Heart left ventricle (tissue), 16 donors: ENCODE measurements around the gene RPL26. TPM values are rescaled to one million over a fixed set of nuclear protein-coding genes. Genes with fewer than 3 reads are reported as not detected.

Experiments used
- ATAC-seq, 4 donors: fragments of 200-7000 bp; cut with Tn5 transposase; one replicate each; pipeline ENCODE4 v1.9.1; 2020 to 2022; ENCODE audit warnings: moderate library complexity in 4 of 4, mild to moderate bottlenecking in 3 of 4, moderate number of reproducible peaks in 1 of 4
- DNase-seq, 5 donors: peaks; one replicate each; pipeline ENCODE4 v3.0.0-alpha.2; 2020
- H3K27ac ChIP-seq, 12 donors: fragments of 200-600 bp; sonication (generic) in 4 of 12; one replicate each; pipeline versions ENCODE4 v1.5.0 to v1.8.0; 2016 to 2022; ENCODE audit warnings: mild to moderate bottlenecking in 2 of 12
- H3K27me3 ChIP-seq, 9 donors: fragments of 200-600 bp; sonication (generic) in 2 of 9; one replicate each; pipeline versions ENCODE4 v1.5.1 to v1.8.0; 2016 to 2022; ENCODE audit warnings: mild to moderate bottlenecking in 3 of 9
- H3K36me3 ChIP-seq, 9 donors: fragments of 200-600 bp; sonication (generic) in 2 of 9; one replicate each; pipeline versions ENCODE4 v1.5.0 to v1.8.0; 2018 to 2022; ENCODE audit warnings: mild to moderate bottlenecking in 2 of 9
- H3K4me1 ChIP-seq, 12 donors: fragments of 200-600 bp; sonication (generic) in 4 of 12; one replicate each; pipeline versions ENCODE4 v1.5.0 to v1.8.0; 2016 to 2022; ENCODE audit warnings: mild to moderate bottlenecking in 3 of 12
- H3K4me3 ChIP-seq, 12 donors: fragments of 200-600 bp; sonication (generic) in 4 of 12; one replicate each; pipeline versions ENCODE4 v1.5.0 to v1.8.0; 2017 to 2022; ENCODE audit warnings: mild to moderate bottlenecking in 9 of 12, moderate library complexity in 4 of 12
- H3K9me3 ChIP-seq, 12 donors: fragments of 200-600 bp; sonication (generic) in 4 of 12; one replicate each; pipeline versions ENCODE4 v1.5.0 to v1.8.0; 2016 to 2022; ENCODE audit warnings: mild to moderate bottlenecking in 1 of 12
- CTCF ChIP-seq, 12 donors: fragments of 200-600 bp; sonication (generic) in 4 of 12; IDR thresholded peaks; one replicate each; pipeline versions ENCODE4 v1.5.0 to v1.8.0; 2018 to 2022; ENCODE audit warnings: antibody characterized with exemption in 12 of 12, mild to moderate bottlenecking in 5 of 12
- POLR2A ChIP-seq, 2 donors: fragments of 450-650 bp; IDR thresholded peaks; one replicate each; pipeline ENCODE4 v1.6.1; 2017; ENCODE audit warnings: antibody characterized with exemption in 2 of 2, mild to moderate bottlenecking in 2 of 2, moderate library complexity in 2 of 2
- WGBS, 4 donors: extraction: QIAGEN DNeasy Blood & Tissue Kit in 2 of 4; methylation state at CpG; one replicate each; pipeline versions ENCODE4 v1.1.5 to v1.1.7; 2013 to 2018; 5-methylcytosine and 5-hydroxymethylcytosine counted together
- intact Hi-C, 10 donors: fragments of 100-400 bp; cut with DNase I; formaldehyde crosslinking; loops; one replicate each; pipeline versions ENCODE4 v1.11.1 to v1.14.2; 2022
- polyA plus RNA-seq, 2 donors: library from polyadenylated mRNA; stranded (reverse); fragments of 200-250 nt; gene quantifications; one replicate each; pipeline ENCODE4 v1.2.3, GENCODE V29; 2013
- total RNA-seq, 9 donors: library from RNA; depleted of rRNA in 2 of 9; stranded (reverse); fragments of >200 nt in 2 of 9; fragmentation: NEBNext Ultra II Directional in 3 of 9; extraction: Animal tissue kit (Norgen Biotek cat#: 25700) in 3 of 9; gene quantifications; one replicate each; pipeline versions ENCODE4 v1.1.0 to v1.2.4, GENCODE V29; 2016 to 2023
- donor health status: ischemic (EF 13 %, LVEDD 7.1; RV severe dilation, severe dysfunction).
- donor health status: healthy with polysubstance abuse.
- donor health status: DM: no; HTN: yes; CAD: no.
- donor health status: DM: no; HTN: no; CAD: no.
- donor health status: ischemic (EF 25% LVEDD 6.9; RV normal size, moderate dysfunction).
- donor health status: ischemic (EF 25% LVEDD 5.7; RV mildly dilated, moderate dysfunction).
- donor health status: healthy.
- donor health status: DM: yes; HTN: yes; CAD: no.
- donor health status: ischemic (EF 35%, LVEDD 5.7; RV mildly dilated, moderate dysfunction).
- donor health status: nonischemic (EF 11% LVEDD 7.7; RV severe dilation, severe dysfunction).
- donor health status: DM: yes; HTN: yes; CAD: no.
- donor health status: PGD.
- donor health status: ischemic (EF 29% LVEDD 5.4; RV normal size, mild dysfunction).
- donor health status: nonischemic (EF 23%, LVEDD 6.1; RV moderate dilation, normal function).

The RPL26 gene
- total and polyA plus RNA-seq, 11 donors, result 967 to 4,104 (median 1,265) TPM

GRCh38 chr17:8426094-8426720 is 43.2 kb upstream of the RPL26 start:
- H3K27ac ChIP-seq, result no peak overlapping the region
- peaks cover 0 to 4% (median 0%) of the 10 kb centered on the region in 12 donors for H3K9me3 ChIP-seq
- DNase-seq, result no peak
- H3K4me1 ChIP-seq, result peaks cover 0 to 10% (median 6%) of the 10 kb centered on the region in 12 donors
- no peaks in the 10 kb centered on the region for H3K27me3 ChIP-seq
- TF ChIP-seq CTCF (IDR thresholded peaks at IDR 0.05), result no peak
- no peak for TF ChIP-seq POLR2A (IDR thresholded peaks at IDR 0.05)
- no peaks in the 10 kb centered on the region for H3K36me3 ChIP-seq
- WGBS, 4 donors, result 69 to 78% (median 76%) methylated on average over 6 of the region's 6 CpGs
- no peak for ATAC-seq
- intact Hi-C loops, result no loop called here
- no peak overlapping the region for H3K4me3 ChIP-seq

- no peak for TF ChIP-seq CTCF (IDR thresholded peaks at IDR 0.05)
- no peak overlapping the region for H3K4me3 ChIP-seq
- H3K9me3 ChIP-seq, result peaks cover 0 to 6% (median 0%) of the 10 kb centered on the region in 12 donors
- no peaks in the 10 kb centered on the region for H3K27me3 ChIP-seq
- intact Hi-C loops, result no loop called here
- no peak for DNase-seq
- ATAC-seq, result no peak
- H3K27ac ChIP-seq, result peak overlapping the region in 1 of 12 donors; percentile 77
- no peaks in the 10 kb centered on the region for H3K36me3 ChIP-seq
- H3K4me1 ChIP-seq, result peaks cover 0 to 33% (median 12%) of the 10 kb centered on the region in 12 donors
- 51 to 62% (median 56%) methylated on average over 3 of the region's 3 CpGs for WGBS, 4 donors
Measured at GRCh38 chr17:8421571-8421970, 38.6 kb upstream of the RPL26 start.

GRCh38 chr17:8420041-8420934 is 37.3 kb upstream of the RPL26 start:
- intact Hi-C loops, result no loop called here
- H3K27me3 ChIP-seq, result no peaks in the 10 kb centered on the region
- no peak for TF ChIP-seq CTCF (IDR thresholded peaks at IDR 0.05)
- TF ChIP-seq POLR2A (IDR thresholded peaks at IDR 0.05), result no peak
- peaks cover 0 to 33% (median 12%) of the 10 kb centered on the region in 12 donors for H3K4me1 ChIP-seq
- peaks cover 0 to 6% (median 0%) of the 10 kb centered on the region in 12 donors for H3K9me3 ChIP-seq
- no peaks in the 10 kb centered on the region for H3K36me3 ChIP-seq
- no peak overlapping the region for H3K4me3 ChIP-seq
- ATAC-seq, result peak; percentile 76 to 93 (median 90)
- H3K27ac ChIP-seq, result peak overlapping the region in 10 of 12 donors; percentile 26 to 77 (median 58)
- 24 to 37% (median 32%) methylated on average over 5 of the region's 5 CpGs for WGBS, 4 donors
- peak; percentile 65 to 79 (median 71) for DNase-seq

- no peak overlapping the region for H3K4me3 ChIP-seq
- H3K27ac ChIP-seq, result peak overlapping the region in 1 of 12 donors; percentile 63
- ATAC-seq (no peak), DNase-seq (no peak)
- TF ChIP-seq CTCF (IDR thresholded peaks at IDR 0.05) (no peak), POLR2A (IDR thresholded peaks at IDR 0.05) (no peak)
- H3K9me3 ChIP-seq, result peaks cover 0 to 6% (median 0%) of the 10 kb centered on the region in 12 donors
- intact Hi-C loops, result loop anchor here in 4 of 10 donors (10.0 kb wide), 3 partner anchors 55 to 475 kb away; no protein-coding TSS in a partner anchor
- no peaks in the 10 kb centered on the region for H3K27me3 ChIP-seq
- H3K36me3 ChIP-seq, result no peaks in the 10 kb centered on the region
- H3K4me1 ChIP-seq, result peaks cover 0 to 33% (median 12%) of the 10 kb centered on the region in 12 donors
- WGBS, 4 donors, result 63 to 81% (median 72%) methylated on average over 1 of the region's 1 CpG
Measured at GRCh38 chr17:8419305-8419704, 36.3 kb upstream of the RPL26 start.
